Tibial nerve (tissue), 3 donors: Measurements from ENCODE around the gene SLC25A31.

Experiments
- CTCF ChIP-seq, 5 experiments: fragments of 200-600 bp in 3 of 5; fragments of 450-650 bp in 2 of 5; sonication (generic) in 3 of 5; IDR thresholded peaks; one replicate each; pipeline ENCODE4 v1.5.1; 2016 to 2019; ENCODE audit warnings: antibody characterized with exemption in 5 of 5, mild to moderate bottlenecking in 3 of 5, moderate library complexity in 2 of 5
- POLR2A ChIP-seq, 2 donors: fragments of 450-650 bp; IDR thresholded peaks; one replicate each; pipeline ENCODE4 v1.6.1; 2017; ENCODE audit warnings: antibody characterized with exemption in 2 of 2, mild to moderate bottlenecking in 2 of 2, moderate library complexity in 2 of 2

- no peak for TF ChIP-seq CTCF (IDR thresholded peaks at IDR 0.05)
- TF ChIP-seq POLR2A (IDR thresholded peaks at IDR 0.05) = no peak
These were observed 54.0 kb downstream of the SLC25A31 start for GRCh38 chr4:127783955-127784770.
